Fibroblast of skin of scalp (primary cell): Measurements from ENCODE around the gene LPP.

Experiments used
- DNase-seq: peaks from one replicate; pipeline ENCODE4 v3.0.0-alpha.2; 2013

The LPP gene

DNA sequence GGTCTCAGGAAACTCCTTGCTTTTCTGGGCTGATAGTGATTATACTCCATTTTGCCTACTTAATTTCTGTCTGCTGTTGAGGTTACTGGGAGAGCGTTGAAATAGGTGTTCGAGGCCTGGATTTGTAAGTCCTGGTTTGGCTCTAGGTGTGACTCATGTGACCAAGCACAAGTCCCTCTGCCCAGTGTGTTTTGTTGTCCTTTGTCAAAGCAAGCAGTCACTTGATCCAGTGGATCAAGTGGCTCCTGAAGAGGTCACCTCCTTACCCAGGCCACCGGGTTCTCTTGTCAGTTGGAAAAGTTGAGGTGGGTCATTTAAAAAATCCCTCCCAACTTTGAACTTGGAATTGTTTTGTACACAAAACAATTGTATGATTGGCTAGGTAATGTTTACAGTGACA, 70.0 kb downstream of the LPP start:
- no peak for DNase-seq

- no peak for DNase-seq
These were observed 73.5 kb downstream of the LPP start for GRCh38 chr3:188227442-188227841.

- DNase-seq: no peak
These were observed 75.2 kb downstream of the LPP start for GRCh38 chr3:188229177-188229576.

- DNase-seq: no peak
These were observed 75.8 kb downstream of the LPP start for GRCh38 chr3:188229726-188230125.

DNA sequence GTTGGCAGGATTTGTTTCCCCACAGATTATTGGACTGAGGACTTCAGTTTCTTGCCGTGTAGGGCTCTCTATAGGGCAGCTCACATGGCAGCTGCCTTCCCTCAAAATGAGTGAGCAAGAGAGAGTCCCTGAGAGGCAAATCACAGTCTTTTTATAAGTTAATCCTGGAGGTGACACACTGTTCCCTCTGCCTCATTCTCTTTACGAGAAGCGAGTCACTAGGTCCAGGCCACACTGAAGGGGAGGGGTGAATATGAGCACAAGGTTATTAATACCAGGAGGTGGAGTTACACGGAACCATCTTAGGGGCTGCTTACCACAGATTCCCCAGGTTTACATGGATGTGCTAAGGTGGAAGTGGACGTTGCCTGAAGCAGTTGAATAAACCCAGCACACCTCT, 77.0 kb downstream of the LPP start:
- DNase-seq: peak; percentile 55

- DNase-seq: no peak
These were observed 77.5 kb downstream of the LPP start for GRCh38 chr3:188231456-188231855.

GRCh38 chr3:188232656-188233055, 78.7 kb downstream of the LPP start:
- DNase-seq: no peak

DNA sequence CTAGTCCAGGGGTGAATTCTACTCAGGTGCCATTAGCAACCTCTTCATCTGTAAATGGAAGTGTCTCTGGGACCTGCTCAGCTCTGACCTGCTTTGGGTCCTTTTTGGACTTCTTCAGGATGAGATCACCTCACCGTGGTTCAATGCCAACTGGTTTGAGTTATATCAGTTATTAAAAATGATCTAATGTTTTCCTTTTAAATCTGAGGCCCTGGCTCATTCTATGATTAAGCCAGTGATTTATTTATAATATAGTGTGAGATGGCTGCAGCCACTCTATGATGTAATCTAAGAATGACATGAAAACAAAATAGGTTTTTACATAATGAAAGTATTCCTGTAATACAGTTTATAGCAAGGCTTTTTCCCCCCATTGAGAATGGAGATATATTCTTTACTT, 79.4 kb downstream of the LPP start:
- DNase-seq: peak; percentile 72

DNA sequence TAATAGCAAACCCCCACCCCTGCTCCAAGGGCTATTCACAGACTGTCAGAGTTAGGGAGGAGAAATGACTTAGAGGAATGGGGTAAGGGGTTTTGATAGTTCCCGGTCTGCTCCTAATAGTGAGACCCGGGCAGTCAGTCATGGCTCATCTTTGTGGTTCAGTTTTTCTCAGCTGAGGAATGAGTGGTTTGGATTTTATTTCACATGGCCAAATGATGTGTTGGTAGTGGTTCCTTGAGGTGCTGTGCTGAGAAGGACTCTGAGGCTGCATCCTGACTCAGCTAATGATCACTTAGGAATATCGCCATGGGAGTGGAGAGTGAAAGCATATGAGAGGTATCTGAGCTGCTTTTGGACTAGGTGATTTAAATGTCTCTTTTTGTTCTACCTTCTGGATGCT, 80.2 kb downstream of the LPP start:
- peak; percentile 75 for DNase-seq

DNA sequence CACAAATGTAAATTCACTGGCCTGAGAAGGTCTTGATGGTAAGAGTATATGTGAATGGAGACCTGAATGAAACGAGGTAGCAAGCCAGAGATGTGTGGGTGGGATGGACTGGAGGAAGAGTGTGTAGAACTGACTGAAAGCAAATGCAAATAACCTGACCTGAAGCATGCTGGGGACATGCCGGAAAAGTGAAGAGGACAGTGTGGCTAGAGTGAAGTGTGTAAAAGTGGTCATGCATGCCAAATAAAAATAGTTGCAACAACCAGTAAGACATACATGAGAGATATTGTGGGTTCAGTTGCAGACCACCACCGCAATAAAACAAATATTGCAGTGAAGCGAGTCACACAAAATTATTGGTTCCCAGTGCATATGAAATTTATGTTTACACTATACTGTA, 82.3 kb downstream of the LPP start:
- no peak for DNase-seq

DNA sequence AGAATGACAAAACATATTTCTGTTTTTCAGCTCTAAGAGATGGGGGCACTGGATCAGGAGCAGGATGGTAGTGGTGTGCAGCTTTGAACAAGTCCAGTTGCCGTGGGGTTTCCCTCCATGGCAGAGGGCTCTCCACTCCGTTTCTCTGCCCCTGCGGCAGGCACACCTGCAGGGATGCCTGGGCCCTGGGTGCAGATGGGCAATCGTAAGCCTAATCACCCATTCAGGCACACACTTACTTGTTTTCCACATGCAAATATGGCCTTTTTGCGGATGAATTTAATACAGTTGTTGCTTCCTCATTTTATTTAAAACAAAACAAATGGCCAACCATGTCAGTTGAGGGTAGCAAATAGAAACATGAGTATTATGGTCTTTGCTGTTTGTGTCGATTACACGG, 85.1 kb downstream of the LPP start:
- no peak for DNase-seq

- DNase-seq: no peak
These were observed 85.6 kb downstream of the LPP start for GRCh38 chr3:188239577-188239976.

GRCh38 chr3:188240189-188240981, 86.4 kb downstream of the LPP start:
- DNase-seq: no peak

DNA sequence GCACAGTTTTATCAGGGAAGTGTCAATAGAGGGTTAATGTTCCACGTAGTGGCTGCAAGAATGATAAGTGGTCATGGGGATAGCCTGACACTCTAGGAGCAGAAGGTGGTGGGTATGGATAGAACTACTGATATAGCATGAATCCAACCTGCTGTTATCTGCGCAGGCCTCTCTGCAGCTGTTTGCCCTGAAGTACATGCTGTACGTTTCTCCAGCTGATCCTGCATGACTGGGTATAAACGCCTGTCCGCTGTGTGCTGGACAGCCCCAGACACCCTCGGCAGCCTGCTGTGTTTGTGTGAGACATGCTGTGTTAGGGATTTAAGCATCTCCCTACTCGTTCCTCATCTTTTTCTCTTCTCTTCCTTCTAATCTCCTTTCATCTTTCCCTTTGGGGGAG, 87.1 kb downstream of the LPP start:
- DNase-seq: no peak

DNA sequence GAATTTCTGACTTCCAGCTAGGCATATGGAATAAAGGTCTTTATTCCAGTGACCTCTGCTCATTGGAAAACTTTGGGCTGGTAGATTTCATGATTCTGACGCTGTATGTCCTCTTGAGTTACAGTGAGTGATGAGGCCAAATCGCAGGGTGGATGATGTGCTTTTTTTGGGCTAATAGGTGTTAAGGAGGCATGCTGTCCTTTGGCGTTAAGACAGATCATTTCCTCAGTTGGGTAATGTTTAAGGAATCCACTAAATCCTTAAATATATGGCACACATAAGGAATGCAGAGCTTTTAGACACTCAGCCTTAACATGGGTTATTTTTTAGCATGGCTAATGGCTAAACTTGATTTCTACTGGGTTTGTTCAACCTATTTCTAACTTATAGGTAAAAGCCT, 87.9 kb downstream of the LPP start:
- DNase-seq: peak; percentile 61

DNA sequence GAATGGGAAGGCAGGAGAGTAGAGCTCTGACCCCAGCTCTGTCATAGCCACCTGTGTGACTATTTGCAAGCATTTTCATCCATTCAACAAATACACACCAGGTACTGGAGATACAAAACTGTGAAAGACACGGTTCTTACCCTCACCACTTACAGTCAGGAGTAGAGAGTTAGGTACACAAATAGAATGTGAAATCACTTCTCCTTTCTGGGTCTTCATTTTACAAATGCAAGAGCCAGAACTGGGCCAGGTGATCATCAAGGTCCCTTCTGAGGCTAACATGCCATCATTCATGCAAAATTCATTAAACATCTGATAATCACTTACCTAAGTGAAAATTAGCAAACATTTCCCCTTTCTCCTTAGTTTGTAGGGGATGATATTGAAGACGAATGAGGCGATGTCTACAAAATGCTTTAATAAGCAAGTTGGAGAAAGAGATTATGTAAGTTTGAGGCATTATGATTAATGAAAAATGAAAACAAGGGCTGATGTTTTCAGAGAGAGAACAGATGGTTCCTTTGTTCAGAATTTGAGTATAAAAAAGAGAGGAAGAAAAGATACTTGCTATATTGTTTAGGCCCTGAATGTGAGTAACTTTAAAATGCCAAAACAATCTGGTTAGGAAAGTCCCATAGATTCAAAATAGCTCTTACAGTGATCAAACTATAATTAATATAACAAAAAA, 88.6 kb downstream of the LPP start:
- no peak for DNase-seq

DNA sequence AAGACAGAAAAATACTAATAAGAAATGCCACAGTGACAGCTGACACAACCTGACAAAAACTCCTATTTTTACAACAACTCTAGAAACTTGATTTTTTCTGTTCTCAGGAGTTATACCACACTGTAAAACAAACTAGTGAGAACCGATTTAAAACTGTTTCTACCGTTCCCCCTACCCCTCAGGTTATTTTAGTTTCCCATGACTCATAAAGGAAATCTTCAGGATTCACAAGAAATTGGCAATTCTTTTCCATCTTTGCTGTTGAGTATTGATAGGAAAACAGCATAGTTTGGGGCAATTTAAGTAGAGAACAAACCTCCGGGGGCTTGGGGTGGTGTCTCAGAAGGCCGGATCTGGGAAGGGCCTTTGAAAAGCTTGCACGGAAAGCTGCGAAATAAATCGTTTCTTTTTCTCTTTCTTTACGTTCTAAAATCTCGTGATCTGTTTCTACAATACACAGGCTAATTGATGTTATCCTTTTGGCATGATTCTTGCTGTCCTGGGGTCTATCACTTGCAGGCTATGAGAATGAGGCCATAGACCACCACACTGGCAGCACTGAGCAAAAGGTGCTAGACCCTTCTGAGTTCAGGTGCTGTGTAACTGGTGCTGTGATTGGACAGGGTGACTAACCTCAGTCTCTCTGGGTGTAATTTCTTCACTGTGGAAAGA, 89.3 kb downstream of the LPP start:
- no peak for DNase-seq

GRCh38 chr3:188244395-188244861, 90.5 kb downstream of the LPP start:
- peak; percentile 95 for DNase-seq

- DNase-seq: no peak
These were observed 92.9 kb downstream of the LPP start for GRCh38 chr3:188246905-188247304.

- no peak for DNase-seq
These were observed 94.1 kb downstream of the LPP start for GRCh38 chr3:188248036-188248561.

- DNase-seq: no peak
These were observed 99.3 kb downstream of the LPP start for GRCh38 chr3:188253123-188253793.

GRCh38 chr3:188253800-188254452, 100.0 kb downstream of the LPP start:
- no peak for DNase-seq
